ENCODE results near the gene GPI.

The GPI gene

GRCh38 chr19:34408411-34408810 lies 43.4 kb downstream of the GPI start:
- no peak for TF ChIP-seq CTCF (IDR thresholded peaks at IDR 0.05; ENCODE audit: extremely low read depth, insufficient read depth, missing control alignments)
- no peak for DNase-seq (ENCODE audit: low spot score)
- in situ Hi-C loops (cut with MboI; ENCODE audit: low pct_unique_long_range_greater_than_20kb, low sequenced_read_pairs, unreplicated experiment): no loop called here

DNA sequence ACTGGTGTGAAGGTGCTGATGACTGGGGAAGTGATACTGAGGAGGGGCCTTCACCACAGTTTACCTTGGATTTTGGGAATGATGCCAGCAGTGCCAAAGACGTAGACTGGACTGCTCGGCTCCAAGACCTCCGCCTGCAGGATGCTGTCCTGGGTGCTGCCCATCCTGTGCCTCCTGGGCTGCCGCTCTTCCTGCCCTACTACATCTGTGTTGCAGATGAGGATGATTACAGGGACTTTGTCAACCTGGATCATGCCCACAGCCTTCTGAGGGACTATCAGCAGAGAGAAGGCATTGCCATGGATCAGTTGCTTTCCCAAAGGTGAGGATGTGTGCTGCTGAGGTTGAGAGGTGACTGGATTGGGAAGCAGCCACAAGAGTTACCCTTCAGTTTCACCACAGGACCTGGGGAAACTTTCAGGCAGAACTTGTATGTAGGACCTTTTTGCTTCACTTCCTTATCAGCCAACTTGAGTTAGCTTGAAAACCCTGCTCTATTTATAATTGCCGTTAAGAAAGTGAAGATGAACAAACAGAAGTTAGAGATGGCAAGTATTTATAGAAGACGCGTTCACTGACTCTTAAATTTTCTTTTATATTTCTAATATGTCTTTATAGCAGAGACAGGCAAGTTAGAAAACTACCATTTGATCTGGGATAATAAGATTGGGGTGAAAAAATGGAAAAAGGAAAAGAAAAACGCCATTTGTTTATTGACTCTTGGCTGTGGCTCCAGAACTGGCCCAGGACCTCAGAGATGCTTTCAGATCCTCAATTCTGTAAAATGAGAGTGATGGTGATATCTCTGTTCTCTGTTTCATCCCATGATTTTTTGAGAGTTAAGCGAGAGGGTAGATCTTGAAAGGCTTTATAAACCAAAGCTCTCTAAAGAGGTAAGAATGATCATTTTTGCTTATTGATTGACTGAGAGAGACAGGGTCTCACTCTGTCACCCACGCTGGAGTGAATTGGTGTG lies 44.5 kb downstream of the GPI start:
- in situ Hi-C loops (cut with MboI; ENCODE audit: low pct_unique_long_range_greater_than_20kb, low sequenced_read_pairs, unreplicated experiment): no loop called here
- TF ChIP-seq CTCF (IDR thresholded peaks at IDR 0.05; ENCODE audit: extremely low read depth, insufficient read depth, missing control alignments): no peak
- no peak for DNase-seq (ENCODE audit: low spot score)

DNA sequence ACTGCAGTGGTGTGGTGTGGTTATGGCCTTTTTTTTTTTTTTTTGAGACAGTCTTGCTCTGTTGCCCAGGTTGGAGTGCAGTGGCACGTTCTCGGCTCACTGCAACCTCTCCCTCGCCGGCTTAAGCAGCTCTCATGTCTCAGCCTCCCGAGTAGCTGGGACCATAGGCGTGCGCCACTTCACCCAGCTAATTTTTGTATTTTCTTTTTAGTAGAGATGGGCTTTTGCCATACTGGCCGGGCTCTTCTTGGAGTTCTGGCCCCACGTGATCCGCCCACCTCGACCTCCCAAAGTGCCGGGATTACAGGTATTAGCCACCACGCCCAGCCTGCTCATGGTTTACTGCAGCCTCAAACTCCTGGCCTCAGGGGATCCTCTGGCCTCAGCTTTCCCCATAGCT lies 46.2 kb downstream of the GPI start:
- TF ChIP-seq CTCF (IDR thresholded peaks at IDR 0.05; ENCODE audit: extremely low read depth, insufficient read depth, missing control alignments): no peak
- no peak for DNase-seq (ENCODE audit: low spot score)
- in situ Hi-C loops (cut with MboI; ENCODE audit: low pct_unique_long_range_greater_than_20kb, low sequenced_read_pairs, unreplicated experiment): no loop called here

GRCh38 chr19:34416021-34416545 lies 51.1 kb downstream of the GPI start:
- in situ Hi-C loops (cut with MboI; ENCODE audit: low pct_unique_long_range_greater_than_20kb, low sequenced_read_pairs, unreplicated experiment): no loop called here
- DNase-seq (ENCODE audit: low spot score): no peak
- TF ChIP-seq CTCF (IDR thresholded peaks at IDR 0.05; ENCODE audit: extremely low read depth, insufficient read depth, missing control alignments): no peak

DNA sequence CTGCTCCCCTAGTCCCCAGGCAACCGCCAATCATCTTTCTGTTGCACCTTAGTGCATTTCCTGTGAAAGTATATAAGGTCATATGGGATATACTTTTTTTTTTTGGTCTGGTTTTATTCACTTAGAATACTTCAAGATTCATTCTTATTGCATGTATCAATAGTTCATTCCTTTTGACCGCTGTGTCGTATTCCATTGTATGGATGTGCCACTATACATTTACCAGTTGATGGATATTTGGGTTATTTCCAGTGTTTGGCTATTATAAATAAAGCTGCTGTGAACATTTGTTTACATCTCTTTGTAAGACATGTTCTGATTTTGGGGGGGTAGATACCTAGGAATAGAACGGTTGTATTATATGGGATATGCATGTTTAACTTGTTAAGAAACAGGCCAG lies 53.3 kb downstream of the GPI start:
- no peak for TF ChIP-seq CTCF (IDR thresholded peaks at IDR 0.05; ENCODE audit: extremely low read depth, insufficient read depth, missing control alignments)
- in situ Hi-C loops (cut with MboI; ENCODE audit: low pct_unique_long_range_greater_than_20kb, low sequenced_read_pairs, unreplicated experiment): no loop called here
- DNase-seq (ENCODE audit: low spot score): no peak

- in situ Hi-C loops (cut with MboI; ENCODE audit: low pct_unique_long_range_greater_than_20kb, low sequenced_read_pairs, unreplicated experiment): no loop called here
- DNase-seq (ENCODE audit: low spot score): no peak
- TF ChIP-seq CTCF (IDR thresholded peaks at IDR 0.05; ENCODE audit: extremely low read depth, insufficient read depth, missing control alignments): no peak
These were observed 61.2 kb downstream of the GPI start for GRCh38 chr19:34426096-34426661.

Measured in GM13977 (cell line).